Measurements from ENCODE around the gene SAMD3. TPM values are rescaled to one million over a fixed set of nuclear protein-coding genes. Genes with fewer than 3 reads are reported as not detected.

SAMD3 gene
- total and polyA plus RNA-seq, 2 of the 8 experiments (the other 6 are each of a cell fraction or from before 2014, with no cell fraction given): 1.8 to 1.9 TPM

- TF ChIP-seq, protein P1, sequence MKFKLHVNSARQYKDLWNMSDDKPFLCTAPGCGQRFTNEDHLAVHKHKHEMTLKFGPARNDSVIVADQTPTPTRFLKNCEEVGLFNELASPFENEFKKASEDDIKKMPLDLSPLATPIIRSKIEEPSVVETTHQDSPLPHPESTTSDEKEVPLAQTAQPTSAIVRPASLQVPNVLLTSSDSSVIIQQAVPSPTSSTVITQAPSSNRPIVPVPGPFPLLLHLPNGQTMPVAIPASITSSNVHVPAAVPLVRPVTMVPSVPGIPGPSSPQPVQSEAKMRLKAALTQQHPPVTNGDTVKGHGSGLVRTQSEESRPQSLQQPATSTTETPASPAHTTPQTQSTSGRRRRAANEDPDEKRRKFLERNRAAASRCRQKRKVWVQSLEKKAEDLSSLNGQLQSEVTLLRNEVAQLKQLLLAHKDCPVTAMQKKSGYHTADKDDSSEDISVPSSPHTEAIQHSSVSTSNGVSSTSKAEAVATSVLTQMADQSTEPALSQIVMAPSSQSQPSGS (IDR thresholded peaks at IDR 0.05; ENCODE audit: low read length): no peak
- TF ChIP-seq KDM5A (IDR thresholded peaks at IDR 0.05; ENCODE audit: low read length) (no peak), ZNF274 (IDR thresholded peaks at IDR 0.05; ENCODE audit: borderline replicate concordance, extremely low read depth, low read length) (no peak), HDAC2 (IDR thresholded peaks at IDR 0.05; ENCODE audit: borderline replicate concordance in 1 of 2, low read depth in 2 of 2, low read length in 2 of 2) (no peak), SIN3A (conservative IDR thresholded peaks at IDR 0.05 in 1 of 2, IDR thresholded peaks at IDR 0.05 in 1 of 2; ENCODE audit: low read depth in 1 of 2, low read length in 2 of 2) (no peak), GABPA (IDR thresholded peaks at IDR 0.05; ENCODE audit: borderline replicate concordance, insufficient read depth, low read length) (no peak)
Measured at GRCh38 chr6:130239755-130240154, 17.0 kb upstream of the SAMD3 start (continued).

Measured in H1 (cell line).